ENCODE measurements around the gene CRYM. TPM values are rescaled to one million over a fixed set of nuclear protein-coding genes. Genes with fewer than 3 reads are reported as not detected.

The CRYM gene
- total and polyA plus RNA-seq, 10 of the 15 experiments (the other 5 are each of a cell fraction or from before 2014, with no cell fraction given): 0.30 to 6.1 (median 3.9) TPM

DNA sequence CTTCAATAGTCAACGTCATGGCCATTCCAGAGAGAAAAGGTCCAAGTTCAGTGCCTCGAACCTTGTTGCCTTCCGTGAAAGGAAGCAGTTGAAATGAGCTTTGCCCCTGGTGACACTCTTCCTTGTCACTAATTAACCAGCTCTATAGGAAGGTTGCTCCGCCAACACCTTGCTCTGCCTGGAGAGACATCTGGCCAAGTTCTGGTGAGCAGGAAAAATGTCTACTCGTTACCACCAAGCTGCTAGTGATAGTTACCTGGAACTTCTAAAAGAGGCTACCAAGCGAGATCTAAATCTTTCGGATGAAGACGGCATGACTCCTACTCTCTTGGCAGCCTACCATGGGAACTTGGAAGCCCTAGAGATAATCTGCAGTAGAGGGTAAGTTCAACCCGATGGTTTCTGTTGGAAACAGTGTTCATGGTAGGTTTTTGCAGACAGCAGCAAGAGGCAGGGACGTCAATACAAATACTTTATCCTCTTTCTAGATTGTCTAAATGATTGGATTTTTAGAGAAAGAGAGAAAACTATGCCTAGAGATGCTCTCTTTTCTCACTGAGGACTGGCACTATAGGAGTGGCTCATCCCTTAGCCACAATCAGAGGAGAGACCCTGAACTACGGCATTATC, 44.5 kb downstream of the CRYM start, which contains the start of gene ANKS4B:
Gene ANKS4B (plus strand): TSS at position 179 of the 630 bp plus-strand sequence. CDS start 39 bp downstream, at position 218.
- no peak within 1 kb of the TSS for H3K4me2 ChIP-seq (ENCODE audit: control insufficient read depth, insufficient read depth)
- in situ Hi-C loops (cut with MboI): no loop called here
- H3K27me3 ChIP-seq (replicated peaks in 1 of 2; ENCODE audit: control insufficient read depth in 2 of 2, insufficient read depth in 2 of 2, low read length in 1 of 2): no peaks in the 10 kb centered on the region; a peak in 1 of 4 replicates
- no TSS peak for BruUV-seq (replicated peaks)
- 50% methylated on average over 11 of the region's 11 CpGs for WGBS (ENCODE audit: insufficient coverage, insufficient replicate concordance, low lambda C conversion rate, missing lambda C conversion rate)
- ChIA-PET SMC1A (ENCODE audit: uncharacterized antibody, unreplicated experiment) (interaction anchor here (0.6 kb wide), 1 partner anchor 35 kb away, joined by 3 read pairs; no protein-coding TSS in a partner anchor), RAD21 (ENCODE audit: unreplicated experiment) (no interaction called here), POLR2A (interaction anchor here (0.5 kb wide), 1 partner anchor 53 kb away, joined by 4 read pairs; no protein-coding TSS in a partner anchor), CTCF (no interaction called here)
- DNase-seq (ENCODE audit: low read depth, low spot score) (no peak), FAIRE-seq (no peak), ATAC-seq (no peak)
- H4K20me1 ChIP-seq (ENCODE audit: control insufficient read depth, insufficient read depth): no peaks in the 10 kb centered on the region
- no peak within 1 kb of the TSS for H3K9ac ChIP-seq (ENCODE audit: control insufficient read depth, insufficient read depth, low read length)
- H3K79me2 ChIP-seq (ENCODE audit: control insufficient read depth, insufficient read depth, low read length): no peaks in the 10 kb centered on the region
- no peak within 1 kb of the TSS for H2AFZ ChIP-seq (ENCODE audit: control insufficient read depth, low read depth, low read length)
- intact Hi-C loops (cut with micrococcal nuclease; ENCODE audit: unreplicated experiment): no loop called here
- no peak within 1 kb of the TSS for H3K27ac ChIP-seq (ENCODE audit: control insufficient read depth, insufficient read depth)
- H3K4me1 ChIP-seq (ENCODE audit: control insufficient read depth, insufficient read depth, low read length): no peaks in the 10 kb centered on the region
- TF ChIP-seq EP300 (IDR thresholded peaks at IDR 0.05; ENCODE audit: borderline replicate concordance in 1 of 2, control insufficient read depth in 1 of 2, low read depth in 2 of 2, low read length in 2 of 2) (no peak), SMAD1 (IDR thresholded peaks at IDR 0.05; ENCODE audit: low read depth, partially characterized antibody) (no peak), TARDBP (IDR thresholded peaks at IDR 0.05; ENCODE audit: borderline replicate concordance) (no peak), STAT1 (conservative IDR thresholded peaks at IDR 0.05) (no peak), FOS (IDR thresholded peaks at IDR 0.05; ENCODE audit: borderline replicate concordance, extremely low read depth, insufficient read length) (no peak), TAF1 (IDR thresholded peaks at IDR 0.05; ENCODE audit: borderline replicate concordance, low read depth, low read length) (no peak), HDGF (IDR thresholded peaks at IDR 0.05) (no peak), RFX5 (IDR thresholded peaks at IDR 0.05; ENCODE audit: low read depth, low read length) (no peak), TCF12 (IDR thresholded peaks at IDR 0.05; ENCODE audit: low read depth, low read length) (no peak), ZNF384 (IDR thresholded peaks at IDR 0.05; ENCODE audit: borderline replicate concordance, low read depth, low read length) (no peak), DPF2 (IDR thresholded peaks at IDR 0.05) (no peak), NR2C1 (IDR thresholded peaks at IDR 0.05) (no peak)
- TF ChIP-seq, protein P1, sequence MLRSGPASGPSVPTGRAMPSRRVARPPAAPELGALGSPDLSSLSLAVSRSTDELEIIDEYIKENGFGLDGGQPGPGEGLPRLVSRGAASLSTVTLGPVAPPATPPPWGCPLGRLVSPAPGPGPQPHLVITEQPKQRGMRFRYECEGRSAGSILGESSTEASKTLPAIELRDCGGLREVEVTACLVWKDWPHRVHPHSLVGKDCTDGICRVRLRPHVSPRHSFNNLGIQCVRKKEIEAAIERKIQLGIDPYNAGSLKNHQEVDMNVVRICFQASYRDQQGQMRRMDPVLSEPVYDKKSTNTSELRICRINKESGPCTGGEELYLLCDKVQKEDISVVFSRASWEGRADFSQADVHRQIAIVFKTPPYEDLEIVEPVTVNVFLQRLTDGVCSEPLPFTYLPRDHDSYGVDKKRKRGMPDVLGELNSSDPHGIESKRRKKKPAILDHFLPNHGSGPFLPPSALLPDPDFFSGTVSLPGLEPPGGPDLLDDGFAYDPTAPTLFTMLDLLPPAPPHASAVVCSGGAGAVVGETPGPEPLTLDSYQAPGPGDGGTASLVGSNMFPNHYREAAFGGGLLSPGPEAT (IDR thresholded peaks at IDR 0.05; ENCODE audit: low read depth): no peak
- TF ChIP-seq, protein P2, sequence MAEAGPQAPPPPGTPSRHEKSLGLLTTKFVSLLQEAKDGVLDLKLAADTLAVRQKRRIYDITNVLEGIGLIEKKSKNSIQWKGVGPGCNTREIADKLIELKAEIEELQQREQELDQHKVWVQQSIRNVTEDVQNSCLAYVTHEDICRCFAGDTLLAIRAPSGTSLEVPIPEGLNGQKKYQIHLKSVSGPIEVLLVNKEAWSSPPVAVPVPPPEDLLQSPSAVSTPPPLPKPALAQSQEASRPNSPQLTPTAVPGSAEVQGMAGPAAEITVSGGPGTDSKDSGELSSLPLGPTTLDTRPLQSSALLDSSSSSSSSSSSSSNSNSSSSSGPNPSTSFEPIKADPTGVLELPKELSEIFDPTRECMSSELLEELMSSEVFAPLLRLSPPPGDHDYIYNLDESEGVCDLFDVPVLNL (IDR thresholded peaks at IDR 0.05; ENCODE audit: low read depth, low read length): no peak
- no peaks in the 10 kb centered on the region for H3K36me3 ChIP-seq (ENCODE audit: control insufficient read depth in 2 of 2, insufficient read depth in 2 of 2, low read length in 1 of 2)
- H3K9me3 ChIP-seq (replicated peaks; ENCODE audit: control insufficient read depth, insufficient read depth, low read length): no peaks in the 10 kb centered on the region
- no peak within 1 kb of the TSS for H3K4me3 ChIP-seq
